ENCODE data around the gene PABPN1. TPM values are rescaled to one million over a fixed set of nuclear protein-coding genes. Genes with fewer than 3 reads are reported as not detected.
"Not testable (repeated sequence)": the region's sequence is repeated elsewhere in the genome, so short reads cannot be mapped to it uniquely, and the experiment has no call there.

The PABPN1 gene
- polyA plus RNA-seq, 4 donors = 119 to 170 (median 147) TPM

- Histone ChIP-seq H3K36me3 (ENCODE audit: control insufficient read depth in 3 of 3, insufficient read depth in 2 of 3, low read depth in 1 of 3, low read length in 3 of 3) (peaks cover 14 to 32% (median 16%) of the 10 kb centered on the region in 3 donors), H3K9me3 (ENCODE audit: control insufficient read depth in 2 of 2, insufficient read depth in 1 of 2, low read depth in 1 of 2, low read length in 1 of 2) (peaks cover 2 to 3% of the 10 kb centered on the region in 2 donors), H3K27ac (ENCODE audit: low read depth in 1 of 3, low read length in 2 of 3) (peak overlapping the region in 2 of 3 donors; percentile 91 to 94), H3K27me3 (ENCODE audit: control insufficient read depth in 3 of 3, insufficient read depth in 3 of 3, low read length in 3 of 3) (no peaks in the 10 kb centered on the region), H3K4me1 (ENCODE audit: control insufficient read depth in 3 of 3, insufficient read depth in 2 of 3, low read depth in 1 of 3, low read length in 2 of 3) (peaks cover 2 to 15% (median 3%) of the 10 kb centered on the region in 3 donors), H3K4me3 (ENCODE audit: low read depth in 1 of 3, low read length in 3 of 3) (peak overlapping the region in 2 of 3 donors; percentile 64 to 71)
- 34 to 44% (median 39%) methylated on average over 10 of the region's 10 CpGs for WGBS, 3 donors
- FAIRE-seq (no peak), DNase-seq (no peak)
These were observed 1.6 kb downstream of the PABPN1 start for GRCh38 chr14:23322568-23323517.

- peaks cover 2 to 15% (median 3%) of the 10 kb centered on the region in 3 donors for H3K4me1 ChIP-seq (ENCODE audit: control insufficient read depth in 3 of 3, insufficient read depth in 2 of 3, low read depth in 1 of 3, low read length in 2 of 3)
- WGBS, 3 donors = 83 to 85% (median 84%) methylated on average over 18 of the region's 18 CpGs
- FAIRE-seq (no peak), DNase-seq (no peak)
- no peak overlapping the region for H3K4me3 ChIP-seq (ENCODE audit: low read depth in 1 of 3, low read length in 3 of 3)
- H3K27me3 ChIP-seq (ENCODE audit: control insufficient read depth in 3 of 3, insufficient read depth in 3 of 3, low read length in 3 of 3) = no peaks in the 10 kb centered on the region
- peaks cover 2 to 3% of the 10 kb centered on the region in 2 donors for H3K9me3 ChIP-seq (ENCODE audit: control insufficient read depth in 2 of 2, insufficient read depth in 1 of 2, low read depth in 1 of 2, low read length in 1 of 2)
- H3K36me3 ChIP-seq (ENCODE audit: control insufficient read depth in 3 of 3, insufficient read depth in 2 of 3, low read depth in 1 of 3, low read length in 3 of 3) = peaks cover 14 to 32% (median 16%) of the 10 kb centered on the region in 3 donors
- no peak overlapping the region for H3K27ac ChIP-seq (ENCODE audit: low read depth in 1 of 3, low read length in 2 of 3)
These were observed 2.7 kb downstream of the PABPN1 start for GRCh38 chr14:23323838-23324454.

GRCh38 chr14:23324455-23324846 is 3.2 kb downstream of the PABPN1 start:
- 89 to 94% (median 91%) methylated on average over 2 of the region's 2 CpGs for WGBS, 3 donors
- Histone ChIP-seq H3K27ac (ENCODE audit: low read depth in 1 of 3, low read length in 2 of 3) (no peak overlapping the region), H3K27me3 (ENCODE audit: control insufficient read depth in 3 of 3, insufficient read depth in 3 of 3, low read length in 3 of 3) (no peaks in the 10 kb centered on the region), H3K4me3 (ENCODE audit: low read depth in 1 of 3, low read length in 3 of 3) (no peak overlapping the region), H3K4me1 (ENCODE audit: control insufficient read depth in 3 of 3, insufficient read depth in 2 of 3, low read depth in 1 of 3, low read length in 2 of 3) (peaks cover 2 to 15% (median 3%) of the 10 kb centered on the region in 3 donors), H3K9me3 (ENCODE audit: control insufficient read depth in 2 of 2, insufficient read depth in 1 of 2, low read depth in 1 of 2, low read length in 1 of 2) (peaks cover 2 to 3% of the 10 kb centered on the region in 2 donors), H3K36me3 (ENCODE audit: control insufficient read depth in 3 of 3, insufficient read depth in 2 of 3, low read depth in 1 of 3, low read length in 3 of 3) (peaks cover 14 to 29% (median 16%) of the 10 kb centered on the region in 3 donors)
- FAIRE-seq = no peak
- no peak for DNase-seq

GRCh38 chr14:23324993-23325392 is 3.7 kb downstream of the PABPN1 start:
- no peak for FAIRE-seq
- Histone ChIP-seq H3K4me1 (ENCODE audit: control insufficient read depth in 3 of 3, insufficient read depth in 2 of 3, low read depth in 1 of 3, low read length in 2 of 3) (peaks cover 2 to 14% (median 3%) of the 10 kb centered on the region in 3 donors), H3K27me3 (ENCODE audit: control insufficient read depth in 3 of 3, insufficient read depth in 3 of 3, low read length in 3 of 3) (no peaks in the 10 kb centered on the region), H3K9me3 (ENCODE audit: control insufficient read depth in 2 of 2, insufficient read depth in 1 of 2, low read depth in 1 of 2, low read length in 1 of 2) (peaks cover 2% of the 10 kb centered on the region in 2 donors), H3K4me3 (ENCODE audit: low read depth in 1 of 3, low read length in 3 of 3) (no peak overlapping the region), H3K27ac (ENCODE audit: low read depth in 1 of 3, low read length in 2 of 3) (no peak overlapping the region), H3K36me3 (ENCODE audit: control insufficient read depth in 3 of 3, insufficient read depth in 2 of 3, low read depth in 1 of 3, low read length in 3 of 3) (peaks cover 14 to 28% (median 16%) of the 10 kb centered on the region in 3 donors)
- no peak for DNase-seq
- 87 to 92% (median 88%) methylated on average over 7 of the region's 7 CpGs for WGBS, 3 donors

GRCh38 chr14:23325746-23326145 is 4.5 kb downstream of the PABPN1 start:
- H3K36me3 ChIP-seq (ENCODE audit: control insufficient read depth in 3 of 3, insufficient read depth in 2 of 3, low read depth in 1 of 3, low read length in 3 of 3) = peaks cover 14 to 22% (median 16%) of the 10 kb centered on the region in 3 donors
- not testable (repeated sequence) for H3K4me3 ChIP-seq (ENCODE audit: low read depth in 1 of 3, low read length in 3 of 3); H3K27ac ChIP-seq (ENCODE audit: low read depth in 1 of 3, low read length in 2 of 3); DNase-seq; FAIRE-seq; H3K4me1 ChIP-seq (ENCODE audit: control insufficient read depth in 3 of 3, insufficient read depth in 2 of 3, low read depth in 1 of 3, low read length in 2 of 3); H3K9me3 ChIP-seq (ENCODE audit: control insufficient read depth in 2 of 2, insufficient read depth in 1 of 2, low read depth in 1 of 2, low read length in 1 of 2); H3K27me3 ChIP-seq (ENCODE audit: control insufficient read depth in 3 of 3, insufficient read depth in 3 of 3, low read length in 3 of 3)
- 89 to 94% (median 92%) methylated on average over 5 of the region's 5 CpGs for WGBS, 3 donors

- DNase-seq (no peak), FAIRE-seq (no peak)
- no peaks in the 10 kb centered on the region for H3K9me3 ChIP-seq (ENCODE audit: control insufficient read depth in 2 of 2, insufficient read depth in 1 of 2, low read depth in 1 of 2, low read length in 1 of 2)
- WGBS, 3 donors = 78 to 80% (median 79%) methylated on average over 13 of the region's 13 CpGs
- H3K4me3 ChIP-seq (ENCODE audit: low read depth in 1 of 3, low read length in 3 of 3) = no peak overlapping the region
- no peaks in the 10 kb centered on the region for H3K27me3 ChIP-seq (ENCODE audit: control insufficient read depth in 3 of 3, insufficient read depth in 3 of 3, low read length in 3 of 3)
- no peak overlapping the region for H3K27ac ChIP-seq (ENCODE audit: low read depth in 1 of 3, low read length in 2 of 3)
- peaks cover 2 to 7% (median 3%) of the 10 kb centered on the region in 3 donors for H3K4me1 ChIP-seq (ENCODE audit: control insufficient read depth in 3 of 3, insufficient read depth in 2 of 3, low read depth in 1 of 3, low read length in 2 of 3)
- peaks cover 14 to 22% (median 16%) of the 10 kb centered on the region in 3 donors for H3K36me3 ChIP-seq (ENCODE audit: control insufficient read depth in 3 of 3, insufficient read depth in 2 of 3, low read depth in 1 of 3, low read length in 3 of 3)
These were observed 5.5 kb downstream of the PABPN1 start for GRCh38 chr14:23326491-23327332.

GRCh38 chr14:23327947-23328744 is 6.9 kb downstream of the PABPN1 start:
- DNase-seq (peak; percentile 80 to 83), FAIRE-seq (no peak)
- Histone ChIP-seq H3K4me3 (ENCODE audit: low read depth in 1 of 3, low read length in 3 of 3) (no peak overlapping the region), H3K27me3 (ENCODE audit: control insufficient read depth in 3 of 3, insufficient read depth in 3 of 3, low read length in 3 of 3) (no peaks in the 10 kb centered on the region), H3K27ac (ENCODE audit: low read depth in 1 of 3, low read length in 2 of 3) (no peak overlapping the region), H3K9me3 (ENCODE audit: control insufficient read depth in 2 of 2, insufficient read depth in 1 of 2, low read depth in 1 of 2, low read length in 1 of 2) (no peaks in the 10 kb centered on the region), H3K36me3 (ENCODE audit: control insufficient read depth in 3 of 3, insufficient read depth in 2 of 3, low read depth in 1 of 3, low read length in 3 of 3) (peaks cover 11 to 19% (median 14%) of the 10 kb centered on the region in 3 donors), H3K4me1 (ENCODE audit: control insufficient read depth in 3 of 3, insufficient read depth in 2 of 3, low read depth in 1 of 3, low read length in 2 of 3) (peaks cover 0 to 2% (median 0%) of the 10 kb centered on the region in 3 donors)
- 27 to 45% (median 36%) methylated on average over 4 of the region's 4 CpGs for WGBS, 3 donors

Data from small intestine (tissue), 7 donors.